PC-3 (cell line): ENCODE data around the gene AMH. TPM values are rescaled to one million over a fixed set of nuclear protein-coding genes. Genes with fewer than 3 reads are reported as not detected.

ENCODE experiments used
- ATAC-seq: fragments of 200-7000 bp; cut with Tn5 transposase; 2 replicates; pipeline ENCODE4 v1.9.1; 2020; ENCODE audit warnings: mild to moderate bottlenecking, moderate library complexity
- BruUV-seq: library from RNA; stranded (reverse); fragments of 400-500 nt; replicated peaks from 2 replicates; lab custom pipeline; 2021; lab: Mats Ljungman, UMichigan
- CTCF ChIA-PET: fragments of 300-600 bp; sonication (Branson Sonifier 250); formaldehyde crosslinking; loops from one replicate; lab custom pipeline; 2022; ENCODE audit warnings: antibody characterized with exemption; lab: Charles Lee
- POLR2A ChIA-PET: fragments of 300-600 bp; sonication (Branson Sonifier 250); formaldehyde crosslinking; loops from one replicate; lab custom pipeline; 2022; ENCODE audit warnings: antibody characterized with exemption; ENCODE audit not compliant: unreplicated experiment; lab: Charles Lee
- DNase-seq: peaks from one replicate; pipeline ENCODE4 v3.0.0-alpha.2; 2015
- H2AFZ ChIP-seq: fragments of 300-600 bp; sonication (generic); 2 replicates; pipeline ENCODE4 v1.6.0; 2016; ENCODE audit warnings: antibody characterized with exemption, low read length
- H3F3A ChIP-seq: fragments of 300-600 bp; sonication (generic); one replicate; pipeline ENCODE4 v1.6.0; 2017; ENCODE audit warnings: antibody characterized with exemption, low read length, control low read depth, mild to moderate bottlenecking; ENCODE audit not compliant: unreplicated experiment
- H3K27ac ChIP-seq: fragments of 300-600 bp; sonication (generic); 2 replicates; pipeline ENCODE4 v1.5.1; 2016; ENCODE audit warnings: mild to moderate bottlenecking, low read length
- H3K27me3 ChIP-seq: fragments of 300-600 bp; sonication (generic); 2 replicates; pipeline ENCODE4 v1.6.1; 2016; ENCODE audit warnings: low read length, mixed read lengths
- H3K36me3 ChIP-seq: fragments of 300-600 bp; sonication (generic); 2 replicates; pipeline ENCODE4 v1.6.1; 2016; ENCODE audit warnings: low read depth, mixed run types, low read length, mixed read lengths
- H3K4me1 ChIP-seq: fragments of 300-600 bp; sonication (generic); 2 replicates; pipeline ENCODE4 v1.5.1; 2016; ENCODE audit warnings: low read length; ENCODE audit not compliant: insufficient read depth
- H3K4me2 ChIP-seq: fragments of 300-600 bp; sonication (generic); 2 replicates; pipeline ENCODE4 v1.6.0; 2016; ENCODE audit warnings: low read length
- H3K4me3 ChIP-seq: fragments of 300-600 bp; sonication (generic); 2 replicates; pipeline ENCODE4 v1.5.1; 2016; ENCODE audit warnings: mild to moderate bottlenecking, low read length, mixed read lengths
- H3K79me2 ChIP-seq: fragments of 300-600 bp; sonication (generic); 2 replicates; pipeline ENCODE4 v1.6.1; 2017; ENCODE audit warnings: low read length, mixed read lengths
- H3K9ac ChIP-seq: fragments of 300-600 bp; sonication (generic); 2 replicates; pipeline ENCODE4 v1.6.0; 2016; ENCODE audit warnings: mild to moderate bottlenecking, low read length
- H3K9me2 ChIP-seq: fragments of 300-600 bp; sonication (generic); replicated peaks from 2 replicates; pipeline ENCODE4 v1.6.1; 2016; ENCODE audit warnings: mixed run types, low read length, mixed read lengths
- H3K9me3 ChIP-seq: fragments of 300-600 bp; sonication (generic); 2 replicates; pipeline ENCODE4 v1.6.1; 2016; ENCODE audit warnings: low read length, mixed read lengths
- H4K20me1 ChIP-seq: fragments of 300-600 bp; sonication (generic); 2 replicates; pipeline ENCODE4 v1.6.1; 2016; ENCODE audit warnings: low read length, mixed read lengths
- CTCF ChIP-seq: fragments of 300-600 bp; sonication (generic); conservative IDR thresholded peaks from 2 replicates; pipeline ENCODE4 v1.5.1; 2017; ENCODE audit warnings: antibody characterized with exemption, low read depth, mild to moderate bottlenecking, low read length
- EZH2 ChIP-seq: fragments of 300-600 bp; sonication (generic); IDR thresholded peaks from one replicate; pipeline ENCODE4 v1.6.1; 2017; ENCODE audit warnings: antibody characterized with exemption, mild to moderate bottlenecking, low read length; ENCODE audit not compliant: unreplicated experiment
- EZH2phosphoT487 ChIP-seq: fragments of 300-600 bp; sonication (generic); IDR thresholded peaks from 2 replicates; pipeline ENCODE4 v1.6.1; 2018; ENCODE audit warnings: mild to moderate bottlenecking, antibody characterized with exemption, low read length, borderline replicate concordance
- intact Hi-C: fragments of 100-400 bp; cut with micrococcal nuclease; formaldehyde crosslinking; loops from 2 replicates; pipeline ENCODE4 v1.9.0; 2023
- total RNA-seq: library from RNA; depleted of rRNA; stranded (reverse); fragments of >200 nt; gene quantifications from 2 replicates; pipeline ENCODE4 v1.2.3, GENCODE V29; 2014

Gene AMH
- total RNA-seq, 1 experiment from 2014 or later = 6.0 TPM

DNA sequence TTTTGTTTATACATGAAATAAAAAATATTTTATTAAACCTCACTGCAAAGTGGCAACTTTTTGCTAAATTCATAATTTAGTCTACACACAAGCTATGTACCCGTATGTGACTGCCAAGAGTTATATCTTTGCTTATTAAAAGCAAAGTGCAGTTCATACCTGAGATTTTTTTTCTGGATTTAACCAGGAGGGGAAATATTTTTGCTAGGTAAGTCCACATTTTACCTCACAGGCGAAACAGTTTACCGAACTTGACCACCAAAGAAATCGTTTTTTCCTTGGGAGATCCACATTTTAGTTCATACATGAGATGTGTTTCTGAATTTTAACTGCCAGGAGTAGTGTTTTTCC lies 19.3 kb downstream of the AMH start:
- ATAC-seq = no peak
- CTCF ChIA-PET = no interaction called here
- no peak for DNase-seq
- no peak for TF ChIP-seq EZH2
- no peak for TF ChIP-seq CTCF
- TF ChIP-seq EZH2phosphoT487 = no peak
- H4K20me1 ChIP-seq = peaks cover 31% of the 10 kb centered on the region
- H3K9me2 ChIP-seq = no peaks in the 10 kb centered on the region
- intact Hi-C loops = no loop called here
- peak overlapping the region; percentile 74 for H3K4me3 ChIP-seq
- peaks cover 10% of the 10 kb centered on the region; the same call in 1 of the 2 replicates for H3K36me3 ChIP-seq
- H3K27ac ChIP-seq = no peak overlapping the region
- H2AFZ ChIP-seq = peak overlapping the region; percentile 81
- peaks cover 41% of the 10 kb centered on the region for H3K79me2 ChIP-seq
- no peaks in the 10 kb centered on the region for H3F3A ChIP-seq
- peak overlapping the region; percentile 65 for H3K9ac ChIP-seq
- BruUV-seq = TSS peak; percentile 85
- H3K4me2 ChIP-seq = peak overlapping the region; percentile 81
- POLR2A ChIA-PET = no interaction called here
- peaks cover 20% of the 10 kb centered on the region for H3K4me1 ChIP-seq
- no peaks in the 10 kb centered on the region for H3K9me3 ChIP-seq
- no peaks in the 10 kb centered on the region for H3K27me3 ChIP-seq

- ChIA-PET POLR2A (no interaction called here), CTCF (no interaction called here)
- Histone ChIP-seq H3K9me2 (no peaks in the 10 kb centered on the region), H4K20me1 (peaks cover 31% of the 10 kb centered on the region), H3K27me3 (no peaks in the 10 kb centered on the region), H3F3A (no peaks in the 10 kb centered on the region), H3K4me1 (peaks cover 21% of the 10 kb centered on the region), H3K4me2 (peak overlapping the region; percentile 81), H3K4me3 (peak overlapping the region; percentile 74), H3K9me3 (no peaks in the 10 kb centered on the region), H2AFZ (peak overlapping the region; percentile 81), H3K36me3 (peaks cover 10% of the 10 kb centered on the region; the same call in 1 of the 2 replicates), H3K27ac (no peak overlapping the region), H3K9ac (peak overlapping the region; percentile 65), H3K79me2 (peaks cover 43% of the 10 kb centered on the region)
- TF ChIP-seq CTCF = no peak
- no TSS peak for BruUV-seq
- intact Hi-C loops = no loop called here
- ATAC-seq = no peak
- no peak for DNase-seq
Measured at GRCh38 chr19:2268861-2269243, 19.7 kb downstream of the AMH start.

DNA sequence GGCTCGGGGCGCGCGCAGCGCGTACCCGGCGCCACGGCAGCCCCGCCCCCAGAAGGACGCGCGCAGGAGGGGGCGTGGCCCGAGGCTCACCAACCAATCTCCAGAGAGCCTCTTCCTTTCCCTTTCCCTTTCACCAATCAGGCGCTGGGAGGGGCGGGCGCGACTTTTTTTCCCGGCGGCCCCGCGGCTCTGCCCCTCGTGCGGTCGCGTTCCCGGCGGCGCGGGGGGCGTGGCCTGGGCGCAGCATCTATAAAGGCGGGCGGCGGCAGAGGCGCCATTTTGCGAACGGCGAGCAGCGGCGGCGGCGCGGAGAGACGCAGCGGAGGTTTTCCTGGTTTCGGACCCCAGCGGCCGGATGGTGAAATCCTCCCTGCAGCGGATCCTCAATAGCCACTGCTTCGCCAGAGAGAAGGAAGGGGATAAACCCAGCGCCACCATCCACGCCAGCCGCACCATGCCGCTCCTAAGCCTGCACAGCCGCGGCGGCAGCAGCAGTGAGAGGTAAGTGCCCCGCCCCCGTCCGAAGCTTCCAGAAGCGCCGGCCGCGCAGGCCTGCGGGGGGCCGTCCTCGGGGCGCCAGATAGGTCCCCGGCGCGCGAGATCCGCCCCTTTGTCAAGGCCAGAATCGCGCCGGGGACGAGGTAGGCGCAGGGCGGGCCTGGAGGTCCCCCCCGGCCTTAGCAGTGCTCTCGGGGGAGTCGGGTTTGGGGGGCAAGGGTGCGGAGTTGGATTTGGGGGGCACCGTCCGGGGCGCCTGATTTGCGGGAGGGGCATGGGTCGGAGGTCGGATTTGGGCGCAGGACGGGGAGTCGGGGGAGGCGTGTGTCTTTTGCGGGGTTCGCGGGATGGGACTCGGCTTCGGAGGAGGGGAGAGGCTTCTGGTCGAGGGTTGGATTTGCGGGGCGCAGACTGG lies 20.4 kb downstream of the AMH start:
- peaks cover 21% of the 10 kb centered on the region for H3K4me1 ChIP-seq
- DNase-seq (peak; percentile 91), ATAC-seq (peak; percentile 77)
- H2AFZ ChIP-seq = peak overlapping the region; percentile 81; the same call in 1 of the 2 replicates
- H3K27me3 ChIP-seq = no peaks in the 10 kb centered on the region
- no peaks in the 10 kb centered on the region for H3K9me3 ChIP-seq
- peaks cover 50% of the 10 kb centered on the region for H3K79me2 ChIP-seq
- H3K36me3 ChIP-seq = peaks cover 10% of the 10 kb centered on the region; the same call in 1 of the 2 replicates
- H3K9me2 ChIP-seq = no peaks in the 10 kb centered on the region
- H3K9ac ChIP-seq = peak overlapping the region; percentile 93
- H3F3A ChIP-seq = no peaks in the 10 kb centered on the region
- intact Hi-C loops = loop anchor here (5.0 kb wide), 1 partner anchor 102 kb away; no protein-coding TSS in a partner anchor
- BruUV-seq = no TSS peak
- H3K27ac ChIP-seq = peak overlapping the region; percentile 61; the same call in 1 of the 2 replicates
- ChIA-PET POLR2A (interaction anchor here (0.6 kb wide), 1 partner anchor 9 kb away, joined by 3 read pairs; no protein-coding TSS in a partner anchor), CTCF (no interaction called here)
- H3K4me2 ChIP-seq = peak overlapping the region; percentile 81
- peak overlapping the region; percentile 99 for H3K4me3 ChIP-seq
- H4K20me1 ChIP-seq = peaks cover 36% of the 10 kb centered on the region
- TF ChIP-seq EZH2 (no peak), CTCF (no peak), EZH2phosphoT487 (no peak)
